GM21717 (cell line): ENCODE results near the gene POU2AF1.

ENCODE experiments used
- ATAC-seq: cut with Tn5 transposase; IDR thresholded peaks from one replicate; pipeline ENCODE4 v1.9.1; 2021; ENCODE audit warnings: mild to moderate bottlenecking, moderate library complexity; ENCODE audit not compliant: unreplicated experiment

Gene POU2AF1

DNA sequence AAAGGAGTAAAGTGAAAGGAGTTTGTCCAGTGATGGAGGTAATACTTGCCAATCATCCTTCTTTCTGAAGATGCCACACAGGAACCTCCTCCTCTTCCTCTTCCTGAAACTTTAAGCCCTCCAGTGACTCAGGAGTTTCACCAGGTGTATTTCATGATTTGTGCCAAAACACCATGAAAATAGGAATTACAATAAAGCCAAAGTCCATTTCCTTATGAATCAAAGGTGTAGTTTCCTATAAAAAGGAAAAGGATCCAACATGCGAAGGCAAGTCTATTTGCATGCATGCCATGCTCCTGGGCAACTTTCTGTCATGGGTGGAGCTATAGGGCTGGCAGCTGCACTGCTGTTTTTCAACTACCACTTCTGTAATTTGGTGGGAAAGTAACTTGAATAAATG is 9.8 kb upstream of the POU2AF1 start:
- ATAC-seq, result no peak

DNA sequence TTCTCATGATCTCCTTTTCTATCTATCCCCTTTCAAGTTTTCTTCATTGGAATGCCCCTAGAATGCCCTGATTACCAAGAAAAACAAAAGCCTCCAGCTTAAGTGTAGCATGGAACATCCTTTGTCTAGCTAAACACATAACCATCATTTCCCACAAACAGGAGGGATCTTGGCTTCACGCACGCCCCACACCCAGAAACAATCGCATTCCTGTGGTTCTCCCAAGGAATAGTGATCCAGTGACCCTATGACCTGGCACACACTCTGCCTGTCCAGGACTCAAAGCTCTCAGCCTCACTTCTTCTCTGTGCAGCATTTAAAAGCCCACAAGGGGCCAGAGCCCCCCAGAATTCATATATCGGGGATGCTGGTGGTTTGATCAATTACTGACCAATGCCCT is 9.3 kb upstream of the POU2AF1 start:
- ATAC-seq, result no peak

GRCh38 chr11:111387363-111387762 is 8.3 kb upstream of the POU2AF1 start:
- ATAC-seq, result no peak

DNA sequence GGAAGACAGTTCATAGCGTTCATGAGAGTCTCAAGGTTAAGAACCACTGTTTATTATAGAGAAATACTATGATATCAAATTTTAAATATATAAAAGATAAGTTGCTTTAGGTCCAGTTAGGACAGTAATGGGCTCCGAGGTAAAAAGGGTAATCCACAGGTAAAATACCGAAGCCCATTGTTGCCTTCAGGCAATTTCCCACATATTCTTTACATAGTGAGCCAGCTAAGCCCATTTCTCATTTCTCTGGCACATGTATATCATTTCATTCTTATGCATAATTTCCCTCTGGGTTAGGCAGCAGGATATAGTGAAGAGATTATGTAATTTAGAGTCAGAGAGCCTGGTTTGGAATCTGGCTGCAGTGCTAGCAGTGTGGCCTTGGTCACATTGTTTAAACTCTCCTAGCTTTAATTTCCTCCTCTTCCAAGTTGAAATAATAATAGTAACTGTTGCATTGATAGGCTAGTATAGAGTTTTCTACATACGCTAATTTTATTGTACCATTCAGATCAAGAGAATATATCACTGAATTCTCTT is 7.6 kb upstream of the POU2AF1 start:
- ATAC-seq, result no peak

GRCh38 chr11:111384494-111384893 is 5.4 kb upstream of the POU2AF1 start:
- no peak for ATAC-seq

DNA sequence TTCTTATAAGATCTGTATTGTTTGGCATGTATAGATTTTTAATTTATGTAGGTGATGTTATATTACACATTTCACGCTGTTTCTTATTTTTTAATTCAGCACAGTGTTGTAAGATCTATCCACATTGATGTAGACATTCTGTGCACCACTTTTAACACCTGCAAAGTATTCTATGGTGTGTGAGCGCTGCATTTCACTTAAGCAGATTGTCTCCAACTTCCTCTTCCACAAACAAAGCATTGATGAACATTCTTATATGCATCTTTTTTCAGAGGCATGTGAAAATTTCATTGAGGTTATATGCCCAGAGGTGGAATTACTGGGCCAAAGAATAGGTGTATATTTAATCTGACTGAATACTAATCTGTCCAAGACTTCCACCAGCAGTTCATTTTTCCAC is 3.4 kb upstream of the POU2AF1 start:
- no peak for ATAC-seq

DNA sequence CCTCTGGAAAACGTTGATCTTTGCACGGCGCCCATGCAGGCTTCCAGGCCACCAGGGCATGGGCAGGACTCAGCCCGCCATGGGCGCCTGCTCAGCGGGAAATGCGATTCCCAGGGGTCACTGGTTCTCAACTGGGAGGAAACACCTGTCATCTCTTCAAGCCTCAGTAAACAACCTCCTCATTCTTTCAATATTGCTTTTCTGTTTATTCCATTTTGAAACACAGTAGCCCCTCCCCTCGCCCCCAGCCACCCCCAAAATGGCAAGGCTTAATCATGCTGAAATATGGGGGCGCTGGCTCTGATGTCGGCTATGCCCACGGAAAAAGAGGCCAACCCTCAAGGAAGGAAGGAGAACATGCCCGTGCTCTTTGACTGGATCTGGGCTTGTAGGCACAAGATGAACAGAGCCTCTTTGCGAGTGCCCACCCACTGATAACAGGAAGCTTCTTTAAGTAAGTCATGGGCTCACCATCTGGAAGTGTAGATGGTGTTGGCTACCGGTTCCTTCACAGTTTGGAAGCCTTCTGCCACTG is 594 bp upstream of the POU2AF1 start:
- ATAC-seq, result peak; percentile 25

DNA sequence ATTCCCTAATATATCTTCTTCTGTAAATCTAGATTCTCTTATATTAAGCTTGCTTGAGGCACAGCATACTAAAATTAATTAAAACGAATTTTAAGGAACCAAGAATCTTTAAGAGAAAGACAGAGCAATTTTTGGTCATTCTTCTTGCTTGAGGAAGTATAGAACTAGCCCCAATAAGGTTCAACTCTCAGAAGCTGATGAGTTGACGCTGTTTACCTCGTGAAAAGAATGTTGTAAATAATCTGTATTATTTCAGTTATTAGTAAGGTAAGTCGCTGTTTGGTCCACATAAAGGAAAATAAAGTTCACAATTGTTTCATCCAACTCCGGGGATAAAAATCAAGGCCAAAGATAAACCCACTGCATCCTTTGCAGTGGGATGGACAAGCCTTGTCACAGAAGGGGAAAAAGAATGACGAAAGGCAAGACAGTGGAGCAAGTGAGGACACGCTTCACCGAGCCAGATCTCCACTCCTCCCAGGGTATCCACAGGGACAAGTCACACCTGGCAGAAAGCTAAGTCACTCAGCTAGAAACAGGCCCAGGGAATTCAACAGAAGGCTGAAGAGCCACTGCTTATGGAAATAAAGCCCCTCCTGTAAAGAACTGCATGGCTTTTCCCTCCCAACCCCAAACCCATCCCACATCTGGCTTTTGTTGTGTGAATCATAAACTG is 752 bp downstream of the POU2AF1 start:
- no peak for ATAC-seq

- ATAC-seq, result peak; percentile 34
Observed at GRCh38 chr11:111376181-111376871, 2.7 kb downstream of the POU2AF1 start.

GRCh38 chr11:111373590-111373989 is 5.5 kb downstream of the POU2AF1 start:
- ATAC-seq, result no peak

DNA sequence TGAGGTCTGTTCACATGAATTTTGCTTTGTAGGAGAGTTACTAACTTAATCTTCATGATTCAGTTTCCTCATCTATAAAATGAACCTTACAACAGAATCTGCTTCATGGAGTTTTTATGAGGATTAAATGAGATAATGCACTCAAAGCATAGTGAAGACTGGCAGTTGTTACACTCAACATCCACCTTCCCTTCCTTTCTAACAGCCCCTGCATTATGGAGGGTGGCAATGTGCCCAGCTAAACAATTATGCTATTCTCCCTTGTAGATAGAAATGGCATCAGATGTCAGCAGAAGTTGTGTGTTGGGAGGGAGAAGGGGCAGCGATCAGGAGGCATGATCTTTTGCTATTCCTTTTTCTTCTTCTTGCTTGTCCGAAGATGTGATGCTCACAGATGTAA is 6.5 kb downstream of the POU2AF1 start:
- no peak for ATAC-seq

DNA sequence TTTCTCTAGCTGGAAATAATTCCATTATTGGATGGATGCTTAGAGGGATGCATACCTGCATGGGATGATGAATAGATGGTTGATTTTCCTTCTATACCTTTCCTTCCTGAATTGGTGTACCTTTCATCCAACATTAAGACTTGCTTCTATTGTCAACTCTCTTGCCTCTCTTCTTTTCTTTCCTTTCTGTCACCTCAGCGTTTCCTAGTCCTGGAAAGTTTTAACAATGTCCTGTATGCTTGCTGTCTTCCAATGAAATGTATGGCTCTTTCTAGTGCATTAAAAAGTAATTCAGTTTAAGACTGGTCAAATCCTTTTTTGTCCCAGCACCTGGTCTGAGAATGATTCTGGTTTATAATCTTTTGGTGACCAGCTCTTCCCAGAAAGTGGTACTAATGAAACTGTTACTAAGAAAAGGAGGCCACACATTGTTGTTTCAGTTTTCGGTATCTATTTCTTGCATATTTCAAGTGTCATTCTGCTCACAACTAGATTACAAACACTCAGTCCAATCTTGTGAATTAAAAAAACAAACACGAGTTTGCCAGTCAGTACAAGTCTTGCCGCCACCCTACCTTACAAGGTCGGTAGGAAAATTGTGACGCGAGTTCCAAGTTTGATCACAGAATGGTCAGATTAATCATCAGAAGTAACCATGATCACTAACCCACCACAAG is 8.0 kb downstream of the POU2AF1 start:
- peak; percentile 39 for ATAC-seq

DNA sequence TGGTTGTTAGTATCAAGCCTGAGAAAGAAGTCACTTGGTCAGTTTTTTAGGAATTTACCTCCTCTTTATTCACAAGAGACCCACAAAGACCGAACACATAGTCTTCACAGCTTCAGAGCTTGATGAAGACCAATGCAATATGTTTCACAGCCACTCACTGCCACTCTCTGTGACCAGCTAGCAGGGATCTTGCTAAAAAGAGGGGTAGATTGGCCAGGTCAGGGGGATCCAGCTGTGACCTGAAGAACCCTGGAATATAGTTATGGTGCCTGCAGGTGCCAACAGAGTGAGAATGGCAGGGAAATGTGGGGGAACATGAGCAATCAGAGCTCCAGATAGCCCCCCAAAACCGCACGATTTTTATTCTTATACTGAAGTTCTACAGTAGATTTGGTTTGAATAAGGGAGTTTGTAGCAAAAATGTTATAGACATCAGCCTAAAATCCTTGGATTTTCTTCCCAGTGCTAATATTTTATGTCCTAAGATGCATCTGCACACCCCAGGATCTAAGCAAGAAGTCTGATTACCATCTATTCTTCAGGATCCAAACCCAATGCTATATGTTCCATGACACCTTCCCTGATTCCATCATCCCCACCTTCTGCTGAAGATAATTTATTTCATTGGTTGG is 8.7 kb downstream of the POU2AF1 start:
- no peak for ATAC-seq

GRCh38 chr11:111368285-111368560 is 10.9 kb downstream of the POU2AF1 start:
- no peak for ATAC-seq

- ATAC-seq, result peak; percentile 49
Observed at GRCh38 chr11:111367411-111368284, 11.4 kb downstream of the POU2AF1 start.

GRCh38 chr11:111366560-111367410 is 12.3 kb downstream of the POU2AF1 start:
- ATAC-seq, result no peak

DNA sequence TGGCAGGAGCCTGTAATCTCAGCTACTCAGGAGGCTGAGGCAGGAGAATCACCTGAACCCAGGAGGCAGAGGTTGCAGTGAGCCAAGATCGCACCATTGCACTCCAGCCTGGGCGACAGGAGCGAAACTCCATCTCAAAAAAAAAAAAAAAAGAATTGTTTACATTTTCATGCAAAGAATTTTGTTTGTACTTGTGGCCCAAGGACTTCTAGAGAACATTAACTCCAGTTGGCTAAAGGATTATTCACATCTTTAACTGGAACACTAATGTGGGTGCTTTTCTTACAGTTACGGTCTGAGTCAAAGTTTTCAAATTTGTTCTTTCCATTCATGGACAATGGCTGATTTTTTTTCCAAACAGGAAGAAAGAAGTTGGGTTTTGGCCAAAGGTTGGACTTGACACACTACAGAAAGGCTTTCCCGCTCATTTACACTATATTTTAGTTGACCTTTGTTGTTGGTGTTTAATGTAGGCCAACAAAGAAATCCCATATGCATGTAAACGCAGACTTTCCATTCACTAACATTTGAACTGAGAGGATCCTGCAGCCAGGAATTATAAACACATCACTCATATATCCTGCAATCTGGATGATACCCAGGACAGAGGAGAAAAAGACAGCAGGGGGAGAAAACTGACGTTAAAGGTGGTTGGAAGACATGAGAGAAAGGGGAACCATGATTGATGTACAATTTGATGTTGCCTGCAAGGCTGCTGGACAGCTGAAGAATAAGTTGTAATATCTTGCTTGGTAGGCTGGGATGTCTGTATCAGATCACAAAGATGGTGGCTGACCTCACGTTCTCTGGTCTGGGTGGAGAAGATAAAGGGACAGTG is 13.1 kb downstream of the POU2AF1 start:
- ATAC-seq, result no peak

DNA sequence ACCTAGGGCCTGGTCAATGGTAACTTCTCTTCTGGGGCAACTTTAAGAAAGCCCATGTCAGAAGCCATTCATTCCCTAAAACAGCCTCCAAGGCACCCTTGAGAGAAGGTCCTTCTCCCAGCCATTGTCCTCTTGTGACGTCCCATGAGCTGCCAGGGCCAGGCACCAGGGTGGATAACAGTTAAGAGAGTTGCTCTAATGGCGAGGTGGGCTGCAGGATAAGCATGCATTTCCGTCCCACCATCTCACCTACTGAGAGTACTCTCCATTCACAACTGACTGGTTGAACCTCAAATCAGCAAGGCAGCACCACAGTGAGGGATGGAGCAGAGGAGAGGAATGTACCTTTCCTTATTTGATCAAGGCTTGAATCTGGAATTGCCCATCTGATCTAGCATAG is 14.6 kb downstream of the POU2AF1 start:
- no peak for ATAC-seq

DNA sequence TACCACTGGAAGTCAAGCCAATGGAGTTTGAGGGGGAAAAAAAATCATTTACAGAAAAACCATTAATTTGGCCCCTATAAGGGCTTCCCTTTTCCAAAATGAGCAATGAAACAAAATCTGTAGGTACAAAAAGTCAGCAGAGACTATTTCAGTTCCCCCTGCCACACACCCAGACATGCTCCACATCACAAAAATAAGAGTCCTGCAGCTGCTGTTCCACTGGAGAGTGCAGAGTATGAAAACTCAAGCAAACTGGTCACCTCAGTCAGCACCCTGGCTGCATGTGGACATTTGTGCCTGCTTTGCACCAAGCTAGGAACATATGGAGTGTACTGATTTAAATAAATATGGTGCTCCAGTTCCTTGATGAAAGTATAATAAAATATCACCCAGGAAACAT is 15.1 kb downstream of the POU2AF1 start:
- ATAC-seq, result no peak
